Common myeloid progenitor, CD34-positive (primary cell): Measurements from ENCODE around the gene P4HB.

Experiments
- CTCF ChIA-PET: fragments of 350-600 bp; sonication (Branson Sonifier 250); formaldehyde crosslinking; loops from one replicate; lab custom pipeline; 2021; ENCODE audit warnings: antibody characterized with exemption; lab: Charles Lee
- POLR2A ChIA-PET: fragments of 350-600 bp; sonication (Branson Sonifier 250); formaldehyde crosslinking; loops from one replicate; lab custom pipeline; 2021; ENCODE audit warnings: antibody characterized with exemption; lab: Charles Lee
- DNase-seq, 3 donors: peaks; one replicate each; pipeline versions ENCODE4 v3.0.0 to v3.0.0-alpha.2; 2013
- H3K27ac ChIP-seq, 2 experiments: 1 replicate in 1 of 2; 2 replicates in 1 of 2; pipeline ENCODE4 v1.7.0; 2013; ENCODE audit warnings: inconsistent platforms in 2 of 2, low read length in 2 of 2, mild to moderate bottlenecking in 2 of 2, low read depth in 1 of 2, moderate library complexity in 1 of 2; ENCODE audit not compliant: severe bottlenecking in 2 of 2, insufficient read depth in 1 of 2, poor library complexity in 1 of 2
- H3K27me3 ChIP-seq, 5 experiments: replicated peaks in 2 of 5; 1 replicate in 3 of 5; 2 replicates in 2 of 5; pipeline versions ENCODE4 v1.6.1 to v1.7.0; 2013; ENCODE audit warnings: low read length in 4 of 5, mild to moderate bottlenecking in 2 of 5, moderate library complexity in 2 of 5, inconsistent platforms in 1 of 5; ENCODE audit not compliant: insufficient read depth in 5 of 5, control insufficient read depth in 4 of 5
- H3K36me3 ChIP-seq, 4 experiments: 1 replicate in 2 of 4; 2 replicates in 2 of 4; pipeline versions ENCODE4 v1.6.1 to v1.7.0; 2013; ENCODE audit warnings: low read length in 3 of 4, control low read depth in 1 of 4, mild to moderate bottlenecking in 1 of 4; ENCODE audit not compliant: control insufficient read depth in 4 of 4, insufficient read depth in 4 of 4
- H3K4me1 ChIP-seq, 4 experiments: 1 replicate in 3 of 4; 2 replicates in 1 of 4; pipeline versions ENCODE4 v1.6.1 to v1.7.1; 2013; ENCODE audit warnings: low read length in 3 of 4, mild to moderate bottlenecking in 3 of 4, control low read depth in 1 of 4, inconsistent platforms in 1 of 4, moderate library complexity in 1 of 4; ENCODE audit not compliant: control insufficient read depth in 4 of 4, insufficient read depth in 4 of 4; ENCODE audit errors: control extremely low read depth in 1 of 4
- H3K4me3 ChIP-seq, 7 experiments: 1 replicate in 4 of 7; 2 replicates in 3 of 7; pipeline versions ENCODE4 v1.5.1 to v1.7.0; 2013; ENCODE audit warnings: mild to moderate bottlenecking in 7 of 7, low read length in 6 of 7, moderate library complexity in 6 of 7, inconsistent platforms in 2 of 7, low read depth in 2 of 7, control low read depth in 1 of 7; ENCODE audit not compliant: insufficient read depth in 4 of 7, control insufficient read depth in 1 of 7; ENCODE audit errors: extremely low read depth in 1 of 7
- H3K9me3 ChIP-seq, 5 experiments: 1 replicate in 4 of 5; 2 replicates in 1 of 5; pipeline versions ENCODE4 v1.6.1 to v1.7.1; 2013; ENCODE audit warnings: low read length in 4 of 5, mild to moderate bottlenecking in 2 of 5, inconsistent platforms in 1 of 5, low read depth in 1 of 5, moderate library complexity in 1 of 5; ENCODE audit not compliant: control insufficient read depth in 4 of 5, insufficient read depth in 2 of 5; ENCODE audit errors: control extremely low read depth in 1 of 5
- WGBS: methylation state at CpG from one replicate; pipeline ENCODE4 v1.1.5; 2013; ENCODE audit not compliant: insufficient coverage; 5-methylcytosine and 5-hydroxymethylcytosine counted together

P4HB gene

GRCh38 chr17:81802048-81802758 lies 58.1 kb downstream of the P4HB start:
- Histone ChIP-seq H3K4me1 (peaks cover 0 to 16% (median 8%) of the 10 kb centered on the region in 4 experiments), H3K4me3 (no peak overlapping the region), H3K27ac (no peak overlapping the region), H3K9me3 (peaks cover 0 to 6% (median 5%) of the 10 kb centered on the region in 5 experiments), H3K27me3 (peaks cover 3 to 75% (median 28%) of the 10 kb centered on the region in 5 experiments), H3K36me3 (no peaks in the 10 kb centered on the region)
- CTCF ChIA-PET, result no interaction called here
- POLR2A ChIA-PET, result no interaction called here
- no peak for DNase-seq
- 90% methylated on average over 7 of the region's 9 CpGs for WGBS

DNA sequence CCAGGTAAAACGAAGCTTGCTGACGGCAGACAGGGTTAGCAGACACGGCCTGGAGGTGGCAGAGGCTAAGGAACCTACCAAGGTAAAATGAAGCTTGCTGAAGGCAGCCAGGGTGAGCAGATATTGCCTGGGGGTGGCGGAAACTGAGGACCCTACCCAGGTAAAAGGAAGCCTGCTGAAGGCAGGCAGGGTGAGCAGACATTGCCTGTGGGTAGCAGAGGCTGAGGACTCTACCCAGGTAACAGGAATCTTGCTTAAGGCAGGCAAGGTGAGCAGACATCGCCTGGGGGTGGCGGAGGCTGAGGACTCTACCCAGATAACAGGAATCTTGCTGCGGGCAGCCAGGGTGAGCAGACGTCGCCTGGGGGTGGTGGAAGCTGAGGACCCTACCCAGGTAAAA lies 59.0 kb downstream of the P4HB start:
- H3K36me3 ChIP-seq, result no peaks in the 10 kb centered on the region
- no peak overlapping the region for H3K27ac ChIP-seq
- DNase-seq, result no peak
- no peak overlapping the region for H3K4me3 ChIP-seq
- ChIA-PET CTCF (no interaction called here), POLR2A (no interaction called here)
- 95% methylated on average over 9 of the region's 9 CpGs for WGBS
- H3K4me1 ChIP-seq, result peaks cover 0 to 16% (median 8%) of the 10 kb centered on the region in 4 experiments
- peaks cover 0 to 6% (median 5%) of the 10 kb centered on the region in 5 experiments for H3K9me3 ChIP-seq
- peaks cover 3 to 66% (median 27%) of the 10 kb centered on the region in 5 experiments for H3K27me3 ChIP-seq

DNA sequence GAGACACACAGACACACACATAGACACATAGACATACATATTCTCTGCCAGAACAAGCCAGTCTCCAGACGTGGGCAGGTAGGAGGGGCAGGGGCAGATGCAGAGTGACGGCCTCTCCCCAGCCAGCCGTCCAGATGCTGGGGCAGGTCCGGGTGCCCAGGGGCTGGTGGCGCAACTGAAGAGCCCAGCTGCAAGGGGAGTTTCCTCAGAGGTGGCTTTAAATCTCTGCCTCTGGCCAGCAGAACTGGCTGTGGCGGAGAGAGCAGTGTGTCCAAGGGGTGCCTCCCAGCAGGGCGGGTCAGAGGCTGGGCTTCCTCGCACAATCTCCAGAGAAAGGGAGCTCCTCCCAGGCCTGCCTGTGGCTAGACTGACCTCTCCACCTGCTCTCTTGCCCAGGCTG lies 65.8 kb downstream of the P4HB start:
- Histone ChIP-seq H3K9me3 (no peaks in the 10 kb centered on the region), H3K36me3 (no peaks in the 10 kb centered on the region), H3K27me3 (peaks cover 0 to 20% (median 3%) of the 10 kb centered on the region in 5 experiments), H3K27ac (no peak overlapping the region), H3K4me3 (no peak overlapping the region), H3K4me1 (no peaks in the 10 kb centered on the region)
- 73% methylated on average over 6 of the region's 8 CpGs for whole genome bisulfite sequencing
- ChIA-PET CTCF (interaction anchor here (0.5 kb wide), 1 partner anchor 120 kb away, joined by 3 read pairs; no protein-coding TSS in a partner anchor), POLR2A (interaction anchor here (1.4 kb wide), 1 partner anchor 13 kb away, joined by 4 read pairs; no protein-coding TSS in a partner anchor)
- DNase-seq, result peak in 1 of 3 donors; percentile 21

GRCh38 chr17:81794074-81794476 lies 66.3 kb downstream of the P4HB start:
- WGBS, result 100% methylated on average over 2 of the region's 3 CpGs

More at GRCh38 chr17:81794074-81794476, 66.3 kb downstream of the P4HB start:
- POLR2A ChIA-PET, result no interaction called here
- Histone ChIP-seq H3K36me3 (no peaks in the 10 kb centered on the region), H3K27ac (no peak overlapping the region), H3K4me1 (no peaks in the 10 kb centered on the region), H3K9me3 (no peaks in the 10 kb centered on the region), H3K27me3 (peaks cover 0 to 20% (median 3%) of the 10 kb centered on the region in 5 experiments), H3K4me3 (no peak overlapping the region)
- CTCF ChIA-PET, result no interaction called here
- DNase-seq, result no peak
